HFFc6 (cell line): Measurements from ENCODE around the gene EML6. TPM values are rescaled to one million over a fixed set of nuclear protein-coding genes. Genes with fewer than 3 reads are reported as not detected.

Experiments
- DNase-seq: peaks from one replicate; pipeline ENCODE4 v3.0.0-alpha.2; 2018
- H3K27ac Mint-ChIP-seq: 2 replicates; pipeline ENCODE4 v1.8.0; 2020; ENCODE audit warnings: mild to moderate bottlenecking, mixed read lengths
- H3K27me3 Mint-ChIP-seq: 2 replicates; pipeline ENCODE4 v1.8.0; 2021; ENCODE audit warnings: mild to moderate bottlenecking, moderate library complexity, mixed read lengths; ENCODE audit not compliant: insufficient read depth
- H3K36me3 Mint-ChIP-seq: 2 replicates; pipeline ENCODE4 v1.8.0; 2021; ENCODE audit warnings: low read depth, mixed read lengths
- H3K4me1 Mint-ChIP-seq: 2 replicates; pipeline ENCODE4 v1.8.0; 2020; ENCODE audit warnings: low read depth, mixed read lengths
- H3K4me3 Mint-ChIP-seq: 2 replicates; pipeline ENCODE4 v1.8.0; 2020; ENCODE audit warnings: mild to moderate bottlenecking, moderate library complexity, mixed read lengths
- H3K9me3 Mint-ChIP-seq: 2 replicates; pipeline ENCODE4 v1.8.0; 2020; ENCODE audit warnings: mild to moderate bottlenecking, mixed read lengths
- CTCF ChIP-seq: fragments of 200-600 bp; sonication (generic); IDR thresholded peaks from 2 replicates; pipeline ENCODE4 v1.5.0; 2021; ENCODE audit warnings: antibody characterized with exemption, mild to moderate bottlenecking
- long read RNA-seq: library from polyadenylated mRNA; unstranded; transcript quantifications from one replicate; pipeline ENCODE4 v2.0.0, GENCODE V29; 2019
- total RNA-seq, 6 experiments: library from RNA; stranded (reverse); fragmentation: NEBNext Ultra II Directional; extraction: Animal tissue kit (Norgen Biotek cat#: 25700); gene quantifications; 2 replicates in 1 of 6; 3 replicates in 5 of 6; pipeline ENCODE4 v1.2.3, GENCODE V29; 2021

Gene EML6
- total RNA-seq, result under 1 TPM; 0.05 to 0.37 (median 0.25) TPM
- long read RNA-seq, partial matches to known transcripts, result 0 of 1 reads
- long read RNA-seq, other reads (novel, unspliced or antisense), result 1 of 1 reads

GRCh38 chr2:54723131-54723995 is at the start of gene EML6:
EML6 (plus strand) TSS chr2:54723662; CDS start chr2:54725062, 1,400 bp downstream.
- TF ChIP-seq CTCF, result peak; percentile 61
- peak; percentile 99 for DNase-seq
- peak within 1 kb of the TSS; percentile 88 for H3K27ac Mint-ChIP-seq
- H3K4me3 Mint-ChIP-seq, result peak within 1 kb of the TSS; percentile 90
- H3K36me3 Mint-ChIP-seq, result no peaks in the 10 kb centered on the region
- H3K9me3 Mint-ChIP-seq, result no peaks in the 10 kb centered on the region
- H3K27me3 Mint-ChIP-seq, result peaks cover 26% of the 10 kb centered on the region
- H3K4me1 Mint-ChIP-seq, result peaks cover 29% of the 10 kb centered on the region

- no peak for DNase-seq
- no peak for TF ChIP-seq CTCF
- H3K27me3 Mint-ChIP-seq, result peaks cover 2% of the 10 kb centered on the region
- H3K36me3 Mint-ChIP-seq, result peaks cover 15% of the 10 kb centered on the region
- H3K27ac Mint-ChIP-seq, result no peak overlapping the region
- H3K4me1 Mint-ChIP-seq, result peaks cover 40% of the 10 kb centered on the region
- no peak overlapping the region for H3K4me3 Mint-ChIP-seq
- H3K9me3 Mint-ChIP-seq, result no peaks in the 10 kb centered on the region
Observed at GRCh38 chr2:54675281-54675680, 48.2 kb upstream of the EML6 start.

- peaks cover 11% of the 10 kb centered on the region for H3K36me3 Mint-ChIP-seq
- no peak for TF ChIP-seq CTCF
- H3K27me3 Mint-ChIP-seq, result peaks cover 2% of the 10 kb centered on the region
- peaks cover 40% of the 10 kb centered on the region for H3K4me1 Mint-ChIP-seq
- no peak for DNase-seq
- H3K4me3 Mint-ChIP-seq, result no peak overlapping the region
- H3K27ac Mint-ChIP-seq, result no peak overlapping the region
- no peaks in the 10 kb centered on the region for H3K9me3 Mint-ChIP-seq
Observed at GRCh38 chr2:54675738-54676137, 47.7 kb upstream of the EML6 start.

- no peaks in the 10 kb centered on the region for H3K9me3 Mint-ChIP-seq
- H3K36me3 Mint-ChIP-seq, result peaks cover 5% of the 10 kb centered on the region; the same call in 1 of the 2 replicates
- peaks cover 2% of the 10 kb centered on the region for H3K27me3 Mint-ChIP-seq
- peak overlapping the region; percentile 18; the same call in 1 of the 2 replicates for H3K4me3 Mint-ChIP-seq
- TF ChIP-seq CTCF, result no peak
- peak; percentile 69 for DNase-seq
- peaks cover 44% of the 10 kb centered on the region for H3K4me1 Mint-ChIP-seq
- 0 out of 2 replicates have a peak overlapping the region, but pooled peaks have one; percentile 2 for H3K27ac Mint-ChIP-seq
Observed at GRCh38 chr2:54676656-54677055, 46.8 kb upstream of the EML6 start.

GRCh38 chr2:54677476-54678265 is 45.8 kb upstream of the EML6 start:
- peaks cover 3% of the 10 kb centered on the region for H3K27me3 Mint-ChIP-seq
- DNase-seq, result no peak

More at GRCh38 chr2:54677476-54678265, 45.8 kb upstream of the EML6 start:
- TF ChIP-seq CTCF, result no peak
- no peak overlapping the region for H3K4me3 Mint-ChIP-seq
- H3K27ac Mint-ChIP-seq, result no peak overlapping the region
- H3K36me3 Mint-ChIP-seq, result peaks cover 4% of the 10 kb centered on the region; the same call in 1 of the 2 replicates
- H3K9me3 Mint-ChIP-seq, result no peaks in the 10 kb centered on the region
- peaks cover 37% of the 10 kb centered on the region for H3K4me1 Mint-ChIP-seq
